NCI-H226 (cell line): ENCODE measurements around the gene SQSTM1.
"Not testable (repeated sequence)": the region's sequence is repeated elsewhere in the genome, so short reads cannot be mapped to it uniquely, and the experiment has no call there.

Experiments
- DNase-seq: peaks from one replicate; pipeline ENCODE4 v3.0.0-alpha.2; 2015

Gene SQSTM1

DNA sequence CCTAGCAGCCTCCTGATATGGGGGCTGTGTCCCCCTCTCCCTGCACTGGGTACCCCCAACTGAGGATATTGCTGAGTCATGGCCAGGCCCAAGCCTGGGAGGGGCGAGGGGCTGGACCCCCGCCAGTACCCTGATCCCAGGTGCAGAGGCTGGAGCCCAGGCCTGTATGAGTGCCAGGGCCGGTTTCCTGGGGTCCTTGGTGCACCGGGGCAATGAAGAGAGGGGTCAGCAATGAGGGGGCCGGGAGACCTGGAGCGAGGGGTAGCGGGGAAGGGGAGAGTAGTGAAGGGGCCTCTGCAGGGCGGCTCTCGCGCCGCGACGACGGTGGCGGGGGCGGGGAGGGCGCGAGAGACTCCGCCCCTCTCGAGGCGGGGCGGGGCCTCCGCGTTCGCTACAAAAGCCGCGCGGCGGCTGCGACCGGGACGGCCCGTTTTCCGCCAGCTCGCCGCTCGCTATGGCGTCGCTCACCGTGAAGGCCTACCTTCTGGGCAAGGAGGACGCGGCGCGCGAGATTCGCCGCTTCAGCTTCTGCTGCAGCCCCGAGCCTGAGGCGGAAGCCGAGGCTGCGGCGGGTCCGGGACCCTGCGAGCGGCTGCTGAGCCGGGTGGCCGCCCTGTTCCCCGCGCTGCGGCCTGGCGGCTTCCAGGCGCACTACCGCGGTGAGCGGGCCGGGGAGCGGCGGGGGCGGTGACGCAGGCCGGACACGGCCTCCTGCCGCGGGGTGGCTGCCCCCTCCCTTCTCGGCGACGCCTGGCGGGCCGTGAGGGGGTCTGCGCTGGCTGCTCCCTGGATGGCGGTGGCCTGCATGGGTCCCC is at the start of gene SQSTM1:
SQSTM1 (plus strand) TSS at position 423 of the 815 bp plus-strand sequence; CDS start at position 455, 32 bp downstream.
- peak; percentile 74 for DNase-seq

DNA sequence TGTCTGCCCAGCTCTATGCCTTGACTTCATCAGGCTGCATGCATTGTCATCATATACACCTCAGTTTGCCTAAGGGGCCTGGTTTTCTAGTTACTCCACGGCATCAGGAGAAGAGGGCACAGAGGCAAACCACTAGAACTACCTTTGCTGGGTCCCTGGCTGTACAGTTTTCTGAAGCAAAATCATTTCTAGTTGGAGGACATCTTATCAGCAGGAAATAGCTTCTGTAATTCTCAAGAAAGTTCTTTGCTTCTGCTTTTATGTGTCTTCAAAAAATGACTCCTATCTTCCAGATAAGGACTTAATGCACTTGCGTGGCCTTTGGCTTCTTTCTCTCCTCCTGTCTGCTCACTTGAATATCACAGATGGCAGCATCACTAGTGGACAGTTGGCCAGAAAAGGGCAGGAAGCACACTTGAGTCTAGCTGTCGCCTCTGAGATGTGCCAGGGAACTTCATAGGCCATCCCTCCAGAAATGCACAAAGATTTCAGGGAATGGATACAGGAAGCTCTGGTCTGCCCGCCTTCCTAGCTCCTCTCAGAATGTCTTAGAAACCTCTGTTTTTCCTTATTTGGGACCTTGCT is 49.3 kb upstream of the SQSTM1 start:
- DNase-seq, result no peak

DNA sequence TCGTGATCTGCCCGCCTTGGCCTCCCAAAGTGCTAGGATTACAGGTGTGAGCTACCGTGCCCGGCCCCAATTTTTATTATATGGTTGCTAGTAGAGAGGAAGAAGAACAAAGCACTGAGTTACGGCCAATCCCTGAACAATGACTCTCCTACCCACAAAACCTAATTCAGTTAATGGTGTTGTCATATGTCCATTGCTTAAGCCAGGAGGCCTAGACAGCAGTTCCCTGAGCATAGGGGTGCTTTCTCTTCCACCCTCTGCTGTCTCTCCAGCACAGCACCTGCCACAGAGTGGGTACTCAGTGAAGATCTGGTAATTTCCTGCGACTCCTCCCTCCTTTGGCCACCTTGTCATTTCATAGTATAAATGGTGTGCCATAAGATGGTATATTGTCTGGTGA is 48.4 kb upstream of the SQSTM1 start:
- DNase-seq, result no peak

DNA sequence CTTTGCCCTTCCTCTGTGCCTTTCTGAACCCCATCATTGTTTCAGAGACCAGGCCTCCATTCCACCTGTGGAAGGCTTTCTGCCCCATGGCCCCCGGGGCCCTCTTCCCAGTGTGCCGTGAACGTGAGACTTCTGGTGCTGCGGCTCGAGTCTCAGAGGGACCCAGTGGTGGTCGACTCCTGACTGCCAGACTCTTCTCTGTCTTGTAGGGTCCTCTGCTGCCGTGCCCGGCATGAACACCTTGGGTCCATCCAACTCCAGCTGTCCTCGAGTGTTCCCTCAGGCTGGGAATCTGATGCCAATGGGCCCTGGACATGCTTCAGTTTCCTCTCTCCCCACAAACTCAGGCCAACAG is 47.0 kb upstream of the SQSTM1 start:
- no peak for DNase-seq

DNA sequence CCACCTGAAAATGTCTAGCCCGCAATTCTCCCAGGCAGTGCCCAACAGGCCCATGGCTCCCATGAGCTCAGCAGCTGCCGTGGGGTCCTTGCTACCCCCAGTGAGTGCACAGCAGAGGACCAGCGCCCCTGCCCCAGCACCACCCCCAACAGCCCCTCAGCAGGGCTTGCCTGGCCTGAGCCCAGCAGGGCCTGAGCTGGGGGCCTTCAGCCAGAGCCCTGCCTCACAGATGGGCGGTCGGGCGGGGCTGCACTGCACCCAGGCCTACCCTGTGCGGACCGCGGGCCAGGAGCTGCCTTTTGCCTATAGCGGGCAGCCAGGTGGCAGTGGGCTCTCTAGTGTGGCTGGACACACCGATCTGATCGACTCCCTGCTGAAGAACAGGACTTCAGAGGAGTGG is 46.3 kb upstream of the SQSTM1 start:
- DNase-seq, result no peak

DNA sequence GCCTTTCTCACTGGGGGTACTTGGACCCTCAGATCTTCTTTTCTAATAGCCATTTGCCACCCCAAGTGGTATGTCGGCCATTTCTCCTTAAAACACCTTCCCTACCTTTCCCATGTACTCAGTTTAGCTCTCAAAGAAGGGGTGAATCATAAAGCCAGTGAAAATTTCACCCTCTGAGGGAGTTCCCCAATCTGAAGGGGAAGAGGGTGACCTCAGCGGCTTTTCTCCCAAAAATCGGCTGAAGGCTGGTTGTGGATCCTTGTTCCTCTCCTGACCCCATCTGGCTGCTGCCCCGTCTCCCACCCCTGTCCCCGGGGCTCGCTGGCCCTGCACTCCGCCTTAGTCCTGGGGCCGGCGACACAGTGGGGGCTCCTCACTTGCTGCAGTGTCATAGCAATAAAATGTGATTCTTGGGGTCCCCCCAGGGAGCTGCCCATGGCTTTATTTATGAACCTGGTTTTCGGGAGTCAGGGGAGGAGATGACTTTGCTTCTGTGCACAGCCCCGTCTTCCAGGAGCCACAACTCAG is 44.2 kb upstream of the SQSTM1 start:
- DNase-seq, result no peak

DNA sequence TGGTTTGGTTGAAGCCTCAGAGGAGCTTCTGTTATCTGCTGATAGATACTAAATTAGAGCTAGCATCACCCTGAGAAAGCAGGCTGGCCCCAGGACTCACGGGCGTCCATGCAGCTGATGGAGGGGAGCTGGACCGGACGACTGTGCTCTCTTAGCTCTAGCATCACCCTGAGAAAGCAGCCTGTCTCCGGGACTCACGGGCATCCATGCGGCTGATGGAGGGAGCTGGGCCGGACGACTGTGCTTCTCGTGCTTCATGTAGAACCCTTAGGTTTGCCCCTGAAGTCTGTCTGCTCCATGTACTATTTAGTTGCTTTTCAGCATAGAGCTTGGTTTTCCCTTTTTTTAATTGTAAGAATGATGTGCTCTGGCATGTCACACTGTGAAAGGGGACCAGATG is 43.2 kb upstream of the SQSTM1 start:
- no peak for DNase-seq

DNA sequence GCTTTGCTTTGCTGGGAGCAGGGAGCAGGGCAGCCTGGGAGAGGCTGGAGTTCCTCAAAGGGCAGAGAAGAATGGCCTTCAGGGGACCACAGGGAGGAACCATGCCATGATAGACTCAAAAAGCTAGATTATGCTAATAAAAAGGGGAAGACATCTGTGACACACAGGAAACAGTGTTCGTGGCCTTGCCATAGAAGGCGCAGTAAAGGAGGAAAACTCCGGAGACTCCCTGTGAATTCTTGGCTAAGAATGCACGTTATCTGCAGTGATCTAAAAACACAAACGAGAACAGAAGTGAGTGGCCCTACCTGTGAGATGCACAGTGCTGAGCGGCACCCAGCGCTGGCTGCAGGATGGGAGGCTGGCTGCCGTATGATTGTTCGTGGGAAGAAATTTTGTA is 42.8 kb upstream of the SQSTM1 start:
- DNase-seq, result no peak

DNA sequence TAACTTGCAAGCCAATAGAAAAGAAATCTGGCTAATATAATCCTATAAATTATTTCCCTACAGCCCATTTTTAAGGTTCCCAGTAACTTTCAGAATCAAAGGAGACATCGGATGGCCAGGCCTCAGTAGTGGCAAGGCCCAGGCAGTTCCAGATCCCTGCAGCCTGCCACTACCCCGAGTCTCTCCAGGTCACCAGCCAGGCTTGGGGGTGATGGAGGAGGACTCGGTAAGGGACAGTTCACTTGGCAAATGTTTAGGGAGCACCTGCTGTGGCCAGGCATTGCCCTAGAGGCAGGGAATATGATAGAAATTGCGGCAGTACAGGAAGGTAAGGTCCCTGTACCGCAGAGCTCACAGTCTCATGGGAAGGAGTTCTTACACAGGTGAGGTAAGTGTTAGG is 42.1 kb upstream of the SQSTM1 start:
- DNase-seq, result no peak

DNA sequence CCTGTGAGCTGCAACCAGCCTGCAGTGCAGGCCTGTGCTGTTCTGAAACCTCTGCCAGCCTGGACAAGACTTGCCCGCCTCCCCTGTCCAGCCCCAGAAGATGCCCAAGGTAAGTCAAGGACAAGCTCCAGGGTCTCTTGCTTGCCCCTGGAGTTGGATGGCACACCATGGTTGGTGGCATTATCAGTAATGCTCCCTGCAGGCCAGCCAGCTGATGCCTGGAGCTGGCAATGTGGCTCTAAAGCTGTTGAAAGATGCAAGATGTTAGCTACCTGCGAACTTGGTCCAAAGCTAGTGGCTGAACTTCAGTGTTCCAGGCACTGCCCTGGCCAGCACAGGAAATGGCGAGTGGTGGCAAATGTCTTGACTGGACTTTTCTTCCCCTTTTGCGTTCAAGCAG is 40.9 kb upstream of the SQSTM1 start:
- DNase-seq, result no peak

DNA sequence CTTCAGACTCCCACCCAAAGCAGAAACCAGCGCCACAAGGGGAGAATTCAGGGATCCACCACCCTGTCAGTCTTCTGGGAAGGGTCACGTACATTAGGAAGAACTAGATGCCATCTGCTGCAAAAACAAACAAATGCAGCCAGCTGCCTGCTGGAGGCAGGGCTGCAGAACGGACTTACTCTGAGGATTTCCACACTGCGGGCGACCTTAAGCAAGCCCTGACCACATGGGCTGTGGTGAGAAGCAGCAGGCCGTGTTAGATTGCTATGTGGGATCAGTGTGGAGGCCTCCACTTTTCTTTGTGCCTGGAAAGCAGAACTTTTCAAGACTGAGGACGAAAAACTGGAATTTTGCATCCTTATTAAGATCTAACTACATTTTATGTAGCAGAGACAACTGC is 40.3 kb upstream of the SQSTM1 start:
- no peak for DNase-seq

DNA sequence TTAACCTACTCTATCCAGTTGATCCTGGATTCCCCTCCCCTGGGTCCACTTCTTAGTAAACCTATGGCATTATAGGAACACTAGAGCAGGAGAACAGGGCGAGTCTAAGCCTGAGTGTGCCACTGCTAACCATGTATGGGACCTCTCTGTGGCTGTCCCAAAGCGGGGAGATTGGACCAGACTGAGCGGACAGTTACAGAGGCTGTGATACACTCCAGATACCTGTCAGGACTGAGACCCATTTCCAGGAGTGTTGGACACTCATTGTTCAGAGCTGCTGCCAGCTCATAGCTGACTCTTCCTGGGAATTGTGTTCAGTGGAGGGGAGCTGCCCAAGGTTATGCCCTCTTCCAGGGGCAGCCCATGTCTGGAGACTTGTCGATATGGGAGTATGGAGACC is 38.9 kb upstream of the SQSTM1 start:
- no peak for DNase-seq

DNA sequence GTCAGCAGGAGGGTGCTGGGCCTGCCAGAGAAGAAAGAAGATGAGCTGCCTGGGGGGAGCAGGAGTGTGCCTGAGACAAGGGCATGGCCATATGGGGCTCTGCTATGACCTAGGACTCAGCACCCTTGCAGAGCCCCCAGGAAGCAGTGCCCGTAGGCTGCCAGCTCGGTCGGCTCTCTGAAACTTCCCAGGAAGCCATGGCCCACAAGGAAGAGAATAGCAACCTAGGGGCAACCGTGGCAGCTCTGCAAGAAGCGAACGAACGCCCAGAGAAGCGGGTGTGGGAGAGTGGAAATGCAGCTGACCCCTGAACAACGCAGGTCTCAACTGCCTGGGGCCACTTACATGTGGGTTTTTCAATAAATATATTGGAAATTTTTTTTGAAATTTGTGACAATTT is 37.6 kb upstream of the SQSTM1 start:
- DNase-seq, result no peak

DNA sequence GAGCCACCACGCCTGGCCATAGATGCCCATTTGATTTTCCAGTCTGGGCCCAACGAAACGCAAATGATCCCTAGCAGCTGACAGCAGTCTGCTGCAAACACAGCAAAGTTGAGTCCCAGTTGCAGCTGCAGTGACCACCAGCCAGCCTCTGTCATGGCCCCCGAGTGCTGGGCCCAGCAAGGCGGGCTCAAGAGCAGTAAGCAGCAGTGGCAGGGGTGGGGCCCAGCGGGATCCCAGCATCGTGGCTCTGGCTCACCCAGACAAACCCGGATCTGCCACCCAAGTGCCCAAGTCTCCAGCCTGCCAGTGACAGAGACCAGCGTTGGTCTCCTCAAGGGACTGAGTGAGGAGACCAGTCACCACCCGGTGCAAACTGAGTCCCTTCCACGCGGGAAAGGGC is 33.8 kb upstream of the SQSTM1 start:
- no peak for DNase-seq

DNA sequence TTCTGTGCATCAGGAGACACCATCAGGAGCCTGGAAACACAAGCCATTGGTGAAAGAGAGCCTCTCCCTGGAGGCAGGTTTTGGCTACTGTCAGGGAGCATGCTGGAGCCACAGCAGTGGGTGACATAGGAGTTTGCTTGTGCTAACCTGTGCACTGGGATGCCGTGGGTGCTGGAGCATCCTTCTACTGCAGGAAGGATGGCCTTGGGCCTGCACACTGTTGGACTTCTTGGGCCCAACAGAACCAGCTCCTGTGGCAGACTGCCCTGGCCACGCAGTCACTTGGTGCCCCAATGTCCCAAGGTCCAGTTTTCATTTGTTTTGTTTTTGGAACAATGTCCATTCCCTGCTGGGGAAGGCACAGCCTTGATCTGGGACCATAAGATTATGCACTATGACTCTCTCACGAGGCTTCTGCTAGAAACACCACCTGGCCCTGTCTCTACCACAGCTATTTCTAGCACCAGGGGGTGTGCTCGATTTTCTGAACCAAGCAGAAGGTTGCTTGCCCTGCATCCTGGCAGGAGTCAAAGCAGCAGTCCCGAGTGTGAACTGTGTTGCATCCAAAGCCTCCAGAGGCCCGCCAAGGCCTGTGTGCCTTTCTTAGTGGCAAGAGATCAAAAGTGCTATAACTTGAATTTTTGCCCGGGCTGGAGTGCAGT is 32.4 kb upstream of the SQSTM1 start:
- DNase-seq, result no peak

DNA sequence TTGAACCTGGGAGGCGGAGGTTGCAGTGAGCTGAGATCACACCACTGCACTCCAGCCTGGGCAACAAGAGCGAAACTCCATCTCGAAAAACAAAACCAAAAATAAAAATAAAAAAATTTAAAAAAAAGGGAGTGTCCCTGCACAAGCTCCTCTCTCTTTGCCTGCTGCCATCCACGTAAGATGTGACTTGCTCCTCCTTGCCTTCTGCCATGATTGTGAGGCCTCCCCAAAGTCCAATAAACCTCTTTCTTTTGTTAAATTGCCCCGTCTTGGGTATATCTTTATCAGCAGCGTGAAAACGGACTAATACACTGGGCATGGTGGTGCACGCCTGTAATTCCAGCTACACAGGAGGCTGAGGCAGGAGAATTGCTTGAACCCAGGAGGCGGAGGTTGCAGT is 31.4 kb upstream of the SQSTM1 start:
- DNase-seq, result not testable (repeated sequence)

DNA sequence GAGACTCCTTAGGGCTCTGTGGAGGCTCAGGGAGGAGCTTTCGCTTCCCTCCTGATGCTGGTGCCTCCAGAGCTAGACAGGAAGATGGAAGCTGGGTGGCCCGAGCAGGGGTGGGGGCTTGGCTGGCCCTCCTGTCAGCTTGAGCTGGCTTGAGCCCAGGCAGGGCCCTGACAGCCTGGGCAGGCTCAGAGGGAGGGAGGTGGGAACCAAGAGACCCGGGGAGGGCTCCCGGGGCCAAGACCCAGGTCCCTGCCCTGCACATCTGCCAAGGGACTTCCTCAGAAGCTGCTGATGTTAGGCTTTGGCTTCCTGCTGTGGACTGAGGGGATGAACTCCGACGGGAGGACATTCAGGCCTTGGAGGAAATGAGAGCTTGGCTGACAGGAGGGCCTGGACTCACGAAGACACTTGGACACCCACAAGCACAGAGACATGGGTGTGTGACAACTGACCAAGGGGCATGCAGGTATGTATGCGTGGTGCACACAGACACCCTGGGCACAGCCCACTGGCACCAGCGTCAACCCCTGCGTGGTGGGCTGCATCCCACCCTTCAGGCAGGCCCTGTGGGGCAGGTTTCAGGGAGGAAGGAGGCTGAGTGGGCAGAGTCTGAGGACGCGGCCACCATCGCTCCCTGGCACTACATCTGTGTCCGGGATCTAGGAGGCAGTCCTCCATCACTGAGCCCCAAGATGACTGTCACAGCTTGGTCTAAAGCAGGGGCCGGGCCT is 28.7 kb upstream of the SQSTM1 start:
- no peak for DNase-seq

DNA sequence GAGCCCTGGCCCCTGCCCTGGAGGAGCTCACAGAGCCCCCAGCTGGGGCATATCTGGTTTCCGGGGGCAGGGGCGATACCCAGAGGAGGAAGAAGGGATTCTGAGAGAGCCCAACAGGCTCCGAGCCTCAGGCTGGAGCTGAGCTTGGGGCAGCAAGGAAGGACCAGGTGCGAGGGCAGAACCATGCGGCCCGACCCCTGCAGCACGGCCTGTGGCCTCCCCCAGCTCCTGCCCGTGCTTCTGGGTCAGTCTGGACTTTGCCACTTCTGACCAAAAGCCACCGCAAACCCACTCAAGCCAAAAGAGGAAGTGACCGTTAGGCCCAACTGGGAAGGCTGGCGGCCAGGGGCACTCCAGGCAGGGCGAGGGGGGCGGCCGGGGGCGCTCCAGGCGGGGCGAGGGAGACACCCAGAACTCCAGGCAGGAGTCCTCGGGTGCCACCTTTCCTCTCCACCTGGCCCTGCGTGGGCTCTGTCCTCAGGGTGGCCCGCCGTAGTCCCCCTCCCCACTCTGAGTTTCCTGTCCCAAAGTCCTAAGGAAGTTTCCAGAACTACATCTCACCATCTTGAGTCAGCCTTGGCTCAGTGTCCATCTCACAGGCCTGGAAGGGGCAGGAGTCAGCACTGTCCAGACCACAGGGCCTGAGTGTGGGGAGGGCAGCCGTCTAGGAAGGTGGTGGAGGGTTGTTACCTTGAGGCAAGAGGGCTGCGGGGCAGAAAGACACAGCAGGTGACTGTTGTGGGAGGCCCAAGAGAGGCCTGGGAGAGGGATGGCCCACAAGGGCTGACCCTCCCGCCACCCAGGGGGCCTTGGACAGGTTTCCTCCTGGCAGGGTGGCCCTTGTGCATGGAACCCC is 27.9 kb upstream of the SQSTM1 start:
- DNase-seq, result no peak

DNA sequence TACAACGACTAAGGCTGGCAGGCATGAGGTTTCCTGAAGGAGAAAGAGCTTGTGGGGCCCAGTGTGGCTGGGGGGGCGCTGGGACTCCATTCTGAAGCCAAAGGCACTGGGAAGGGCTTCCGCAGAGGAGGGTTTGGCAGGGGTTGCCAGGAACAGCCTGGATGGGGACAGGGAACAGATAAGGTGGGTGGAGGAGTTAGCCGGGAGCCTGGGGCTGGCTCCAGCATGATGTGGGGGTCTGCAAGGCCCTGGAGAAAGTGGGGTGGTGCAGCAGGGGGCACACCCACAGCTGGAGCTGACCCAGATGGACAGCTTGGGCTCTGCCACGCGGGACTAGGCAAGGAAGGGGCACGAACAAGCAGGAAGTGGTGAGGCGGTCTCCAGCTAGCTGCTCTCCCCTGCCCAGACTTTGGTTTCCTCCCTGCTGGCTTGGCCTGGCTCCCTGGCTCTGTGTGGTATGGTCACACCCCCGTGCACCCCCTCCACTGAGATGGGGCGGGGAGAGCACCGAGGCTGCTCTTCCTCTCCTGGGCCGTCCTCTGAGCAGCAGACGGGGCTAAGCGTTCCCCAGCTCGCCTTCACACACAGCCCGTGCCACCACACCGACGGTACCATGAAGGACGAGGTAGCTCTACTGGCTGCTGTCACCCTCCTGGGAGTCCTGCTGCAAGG is 27.1 kb upstream of the SQSTM1 start, which contains the start of gene LTC4S:
LTC4S (plus strand) TSS at position 519 of the 672 bp plus-strand sequence; CDS start at position 614, 95 bp downstream.
- peak; percentile 78 for DNase-seq

DNA sequence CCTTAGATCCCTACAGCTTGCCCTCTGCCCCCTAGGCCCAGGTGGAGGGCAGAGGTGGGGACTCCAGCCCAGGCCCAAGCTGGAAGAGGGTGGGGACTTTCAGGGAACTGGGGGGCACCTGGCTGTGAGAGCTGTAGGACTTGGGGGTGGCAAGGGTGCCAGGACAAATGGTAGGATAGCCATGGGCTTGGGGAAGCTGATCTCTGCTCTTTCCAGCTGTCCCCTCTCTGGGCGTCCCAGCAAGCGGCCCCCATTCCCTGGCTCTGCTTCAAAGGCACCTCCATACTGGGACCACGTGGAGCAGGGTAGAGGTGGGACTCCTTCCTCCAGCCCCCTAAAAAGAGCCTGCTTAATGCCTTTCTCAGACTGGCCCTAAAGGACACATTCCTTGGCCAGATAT is 26.5 kb upstream of the SQSTM1 start:
- DNase-seq, result no peak

DNA sequence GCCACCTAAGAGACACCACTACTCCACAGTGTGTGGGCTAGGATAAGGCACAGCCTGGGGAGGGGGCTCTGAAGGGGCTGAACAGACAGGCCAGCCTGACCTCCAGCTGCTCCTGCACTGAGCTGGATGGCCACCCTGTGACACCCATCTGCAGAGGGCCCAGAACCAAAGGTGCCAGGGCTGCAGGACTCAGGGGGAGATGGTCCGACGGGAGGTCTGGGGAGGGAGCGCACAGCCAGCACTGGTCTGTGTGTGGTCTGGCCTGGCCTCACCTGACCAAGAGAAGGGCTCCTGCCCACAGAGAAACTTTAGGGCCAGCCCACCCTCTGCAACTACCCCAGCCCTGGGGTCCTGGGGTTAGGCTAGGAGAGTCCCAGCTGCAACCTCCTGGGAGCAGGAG is 26.1 kb upstream of the SQSTM1 start:
- no peak for DNase-seq
